Kasumi-1 (cell line): ENCODE measurements around the gene ADAMTS14.
"Not testable (repeated sequence)": the region's sequence is repeated elsewhere in the genome, so short reads cannot be mapped to it uniquely, and the experiment has no call there.

ENCODE experiments used
- DNase-seq, 2 experiments: peaks; one replicate each; lab custom pipeline; 2025; lab: John Stamatoyannopoulos, UW

ADAMTS14 gene

GRCh38 chr10:70751356-70751755 is 79.0 kb downstream of the ADAMTS14 start:
- no peak for DNase-seq

DNA sequence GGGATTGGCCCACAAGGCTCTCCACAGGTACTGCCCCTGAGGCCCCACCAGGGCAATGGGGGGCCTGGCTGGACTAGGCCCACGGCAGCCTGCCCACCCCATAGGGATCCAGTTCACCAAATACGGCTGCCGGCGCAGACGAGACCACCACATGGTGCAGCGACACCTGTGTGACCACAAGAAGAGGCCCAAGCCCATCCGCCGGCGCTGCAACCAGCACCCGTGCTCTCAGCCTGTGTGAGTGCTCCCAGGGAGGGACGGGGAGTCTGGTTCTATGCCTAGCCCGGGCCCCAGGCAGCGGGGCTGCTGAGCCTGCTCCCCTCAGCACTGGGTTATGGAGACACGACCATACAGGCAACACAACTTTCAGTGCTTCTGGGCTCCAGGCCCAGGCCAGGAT is 79.7 kb downstream of the ADAMTS14 start:
- DNase-seq, result no peak

DNA sequence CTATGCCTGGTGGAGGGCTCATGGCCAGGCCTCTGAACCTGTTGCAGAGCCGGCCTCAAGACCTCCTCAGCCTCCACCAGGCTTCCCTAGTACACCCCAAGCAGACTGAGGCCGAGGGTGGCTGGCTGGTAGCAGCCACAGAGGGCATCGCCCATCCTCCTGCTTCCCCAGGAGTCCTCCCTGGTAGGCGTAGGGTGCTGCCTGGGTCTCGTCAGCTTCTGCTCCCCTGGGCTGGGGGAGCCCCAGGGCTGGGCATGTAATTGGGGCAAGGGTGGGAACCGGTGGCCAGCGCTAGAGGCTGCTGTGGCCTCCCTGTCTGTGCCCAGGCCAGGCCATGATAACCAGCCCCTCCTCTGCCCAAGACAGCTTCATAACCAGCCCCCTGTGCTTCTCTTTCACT is 80.3 kb downstream of the ADAMTS14 start:
- no peak for DNase-seq

- no peak for DNase-seq
Observed at GRCh38 chr10:70753026-70753663, 80.8 kb downstream of the ADAMTS14 start.

DNA sequence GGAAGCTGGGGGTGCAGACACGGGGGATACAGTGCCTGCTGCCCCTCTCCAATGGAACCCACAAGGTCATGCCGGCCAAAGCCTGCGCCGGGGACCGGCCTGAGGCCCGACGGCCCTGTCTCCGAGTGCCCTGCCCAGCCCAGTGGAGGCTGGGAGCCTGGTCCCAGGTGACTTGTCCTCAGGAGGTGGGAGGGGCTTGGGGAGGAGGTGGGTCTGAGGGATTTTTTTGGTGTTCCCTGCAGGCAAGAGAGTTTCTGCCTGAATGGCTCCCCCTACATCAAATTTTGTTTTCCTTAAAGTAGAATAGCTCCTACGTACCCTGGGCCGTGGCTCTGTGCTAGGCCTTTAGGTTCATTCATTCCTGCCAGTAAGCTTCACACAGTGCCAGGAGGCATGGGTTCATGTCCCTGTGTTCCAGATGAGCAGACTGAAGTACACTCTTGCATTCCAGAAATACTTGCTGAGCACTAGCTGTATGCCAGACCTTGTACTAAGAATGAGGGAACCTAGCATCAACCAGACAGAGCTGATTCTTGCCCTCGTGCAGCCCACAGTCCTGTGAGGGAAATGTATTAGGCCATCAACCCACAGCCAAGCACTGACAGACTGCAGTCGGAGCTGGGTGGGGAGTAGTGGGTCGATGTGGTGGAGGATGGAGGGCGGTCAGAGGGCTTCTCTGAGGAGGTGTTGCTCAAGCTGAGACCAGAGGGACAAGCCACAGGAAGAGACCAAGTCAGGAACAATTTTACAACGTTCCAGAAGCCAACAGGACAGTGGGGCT is 81.7 kb downstream of the ADAMTS14 start:
- DNase-seq, result no peak

GRCh38 chr10:70756700-70757360 is 84.5 kb downstream of the ADAMTS14 start:
- no peak for DNase-seq

- no peak for DNase-seq
Observed at GRCh38 chr10:70757856-70758255, 85.5 kb downstream of the ADAMTS14 start.

GRCh38 chr10:70758757-70759514 is 86.6 kb downstream of the ADAMTS14 start:
- peak; percentile 76 to 92 for DNase-seq

DNA sequence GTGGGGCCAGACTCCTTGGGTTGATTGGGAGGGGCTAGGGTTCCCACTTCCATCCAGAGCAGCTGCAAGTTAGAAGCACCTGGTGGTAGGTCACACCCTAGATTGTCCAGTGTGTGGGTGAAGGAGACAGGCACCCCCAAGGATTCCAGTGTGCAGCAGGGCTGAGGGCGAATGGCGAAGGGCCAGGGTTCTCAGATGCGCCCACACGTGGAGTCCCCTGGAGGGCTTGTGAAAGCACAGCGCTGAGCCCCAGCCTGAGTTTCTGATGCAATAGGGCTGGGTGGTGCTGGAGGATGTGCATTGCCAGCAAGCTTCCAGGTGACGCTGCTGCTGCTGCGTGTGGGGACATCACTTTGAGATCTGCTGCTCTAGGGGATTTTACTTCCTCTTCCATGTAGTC is 87.5 kb downstream of the ADAMTS14 start:
- peak in 1 of 2 experiments; percentile 30 for DNase-seq

- DNase-seq, result no peak
Observed at GRCh38 chr10:70760271-70760787, 88.0 kb downstream of the ADAMTS14 start.

- DNase-seq, result no peak
Observed at GRCh38 chr10:70761031-70761601, 88.8 kb downstream of the ADAMTS14 start.

GRCh38 chr10:70761727-70762350 is 89.5 kb downstream of the ADAMTS14 start:
- no peak for DNase-seq

DNA sequence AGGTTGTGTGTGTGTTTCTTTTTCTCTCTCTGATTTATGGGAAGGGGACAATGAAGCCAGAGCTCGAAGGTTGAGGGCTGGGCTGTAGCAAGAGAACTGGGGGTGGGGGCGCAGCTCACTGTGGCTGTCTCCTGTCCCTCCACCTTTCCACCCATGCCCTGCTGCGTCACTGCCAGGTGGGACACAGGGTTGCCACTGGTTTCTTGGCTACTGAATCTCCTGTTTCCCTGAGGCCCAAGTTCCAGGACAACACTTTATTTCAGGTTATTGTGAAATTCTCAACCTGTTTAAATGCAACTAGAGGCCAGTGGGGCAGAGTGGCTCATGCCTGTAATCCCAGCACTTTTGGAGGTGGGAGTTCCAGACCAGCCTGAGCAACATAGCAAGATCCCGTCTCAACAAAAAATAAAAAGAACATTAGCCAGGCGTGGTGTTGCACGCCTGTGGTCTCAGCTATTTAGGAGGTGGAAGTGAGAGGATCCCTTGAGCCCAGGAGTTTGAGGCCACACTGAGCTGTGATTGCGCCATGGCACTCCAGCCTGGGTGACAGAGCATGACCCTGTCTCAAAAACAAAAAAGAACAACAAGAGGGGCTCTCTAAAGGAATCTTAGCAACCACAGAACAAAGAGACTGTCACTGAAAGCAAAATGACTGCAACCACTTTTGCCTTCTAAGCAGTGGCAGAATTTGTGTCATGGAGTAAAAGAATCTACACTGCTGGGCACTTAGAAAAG is 90.3 kb downstream of the ADAMTS14 start:
- DNase-seq, result no peak

DNA sequence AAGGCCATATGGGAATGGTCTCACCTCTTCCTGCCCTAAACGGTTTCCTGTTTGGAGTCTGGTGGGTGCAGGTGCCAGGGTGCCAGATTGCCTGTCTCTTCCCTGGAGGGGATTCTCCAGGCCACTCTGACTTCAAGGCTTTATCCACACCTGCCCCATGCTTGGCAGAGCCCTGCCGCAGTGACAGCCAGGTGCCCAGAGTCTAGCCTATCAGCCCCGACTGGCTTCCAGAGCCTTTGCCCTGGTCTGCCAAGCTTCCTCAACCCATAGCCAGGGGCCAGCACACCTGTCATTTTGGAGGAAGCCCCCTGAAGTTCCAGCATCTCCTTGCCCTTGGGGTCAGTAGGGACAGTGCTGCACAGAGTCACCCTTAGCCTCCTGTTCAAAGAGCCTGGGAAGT is 91.3 kb downstream of the ADAMTS14 start:
- no peak for DNase-seq

- DNase-seq, result no peak
Observed at GRCh38 chr10:70765794-70766594, 93.7 kb downstream of the ADAMTS14 start.

- not testable (repeated sequence) for DNase-seq
Observed at GRCh38 chr10:70768026-70768685, 95.8 kb downstream of the ADAMTS14 start.

DNA sequence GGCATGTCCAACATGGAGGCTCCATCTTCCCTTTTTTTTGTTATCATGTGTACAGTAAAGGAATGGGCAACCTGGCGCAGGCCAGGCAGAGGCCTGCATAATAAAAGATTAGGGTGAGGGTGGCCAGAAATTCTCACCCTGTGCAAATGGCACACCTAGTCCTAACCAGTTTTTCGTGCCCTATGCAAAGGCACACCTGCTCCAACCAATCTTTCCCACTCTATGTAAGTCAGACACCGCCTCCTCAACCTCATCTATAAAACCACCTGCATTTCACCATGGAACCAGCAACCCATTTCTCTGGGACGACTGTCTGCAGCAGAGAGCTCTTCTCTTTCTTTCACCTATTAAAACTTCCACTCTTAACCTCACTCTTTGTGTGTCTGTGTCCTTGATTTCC is 96.8 kb downstream of the ADAMTS14 start:
- DNase-seq, result no peak

- DNase-seq, result no peak
Observed at GRCh38 chr10:70770001-70770400, 97.7 kb downstream of the ADAMTS14 start.

- not testable (repeated sequence) for DNase-seq
Observed at GRCh38 chr10:70770516-70770915, 98.2 kb downstream of the ADAMTS14 start.
